Right lobe of liver (tissue), 4 donors: ENCODE measurements around the gene METTL1.
"Not testable (repeated sequence)": the region's sequence is repeated elsewhere in the genome, so short reads cannot be mapped to it uniquely, and the experiment has no call there.

Source experiments
- POLR2A ChIP-seq: fragments of 450-650 bp; IDR thresholded peaks from one replicate; pipeline ENCODE4 v1.6.1; 2017; ENCODE audit warnings: antibody characterized with exemption, mild to moderate bottlenecking
- TF ChIP-seq, protein P1 (sequence below), 4 donors: fragments of 200-600 bp in 3 of 4; fragments of 450-650 bp in 1 of 4; IDR thresholded peaks; one replicate each; pipeline versions ENCODE4 v1.5.1 to v1.8.0; 2016 to 2022; ENCODE audit warnings: antibody characterized with exemption in 4 of 4, mild to moderate bottlenecking in 2 of 4
- donor health status: DM: no; HTN: no; CAD: no.
- donor health status: DM: no; HTN: no; CAD: no.
- donor health status: DM: no; HTN: yes; CAD: no.

DNA sequence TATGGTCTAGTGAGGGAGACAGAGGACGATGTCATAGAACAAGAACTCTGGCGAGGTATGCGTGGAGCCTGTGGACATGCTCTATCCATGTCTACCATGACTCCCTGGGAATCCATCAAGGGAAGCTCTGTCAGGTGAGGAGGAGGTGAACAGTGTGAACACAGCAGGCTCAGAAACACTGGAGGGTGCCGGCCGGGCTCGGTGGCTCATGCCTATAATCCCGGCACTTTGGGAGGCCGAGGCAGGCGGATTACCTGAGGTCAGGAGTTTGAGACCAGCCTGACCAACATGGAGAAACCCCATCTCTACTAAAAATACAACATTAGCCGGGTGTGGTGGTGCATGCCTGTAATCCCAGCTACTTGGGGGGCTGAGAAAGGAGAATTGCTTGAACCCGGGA lies 2.7 kb upstream of the METTL1 start:
- TF ChIP-seq, protein P1, sequence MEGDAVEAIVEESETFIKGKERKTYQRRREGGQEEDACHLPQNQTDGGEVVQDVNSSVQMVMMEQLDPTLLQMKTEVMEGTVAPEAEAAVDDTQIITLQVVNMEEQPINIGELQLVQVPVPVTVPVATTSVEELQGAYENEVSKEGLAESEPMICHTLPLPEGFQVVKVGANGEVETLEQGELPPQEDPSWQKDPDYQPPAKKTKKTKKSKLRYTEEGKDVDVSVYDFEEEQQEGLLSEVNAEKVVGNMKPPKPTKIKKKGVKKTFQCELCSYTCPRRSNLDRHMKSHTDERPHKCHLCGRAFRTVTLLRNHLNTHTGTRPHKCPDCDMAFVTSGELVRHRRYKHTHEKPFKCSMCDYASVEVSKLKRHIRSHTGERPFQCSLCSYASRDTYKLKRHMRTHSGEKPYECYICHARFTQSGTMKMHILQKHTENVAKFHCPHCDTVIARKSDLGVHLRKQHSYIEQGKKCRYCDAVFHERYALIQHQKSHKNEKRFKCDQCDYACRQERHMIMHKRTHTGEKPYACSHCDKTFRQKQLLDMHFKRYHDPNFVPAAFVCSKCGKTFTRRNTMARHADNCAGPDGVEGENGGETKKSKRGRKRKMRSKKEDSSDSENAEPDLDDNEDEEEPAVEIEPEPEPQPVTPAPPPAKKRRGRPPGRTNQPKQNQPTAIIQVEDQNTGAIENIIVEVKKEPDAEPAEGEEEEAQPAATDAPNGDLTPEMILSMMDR (IDR thresholded peaks at IDR 0.05): not testable (repeated sequence)
- not testable (repeated sequence) for TF ChIP-seq POLR2A
